SK-N-SH treated with all-trans-retinoic acid at 6 μM for 48 hours (cell line): ENCODE measurements around the gene RPA3.

ENCODE experiments used
- ATAC-seq: fragments of 200-7000 bp; cut with Tn5 transposase; 3 replicates; pipeline ENCODE4 v1.9.1; 2020; ENCODE audit warnings: mild to moderate bottlenecking, moderate library complexity
- ARNTL ChIP-seq: fragments of 450-650 bp; formaldehyde crosslinking; IDR thresholded peaks from 2 replicates; pipeline ENCODE4 v1.5.0; 2020; ENCODE audit warnings: low read depth, mild to moderate bottlenecking, moderate library complexity, borderline replicate concordance
- BACH2 ChIP-seq: fragments of 250-450 bp; sonication (Bioruptor Pico); IDR thresholded peaks from 2 replicates; pipeline ENCODE4 v1.9.0; 2021; ENCODE audit warnings: mild to moderate bottlenecking, borderline replicate concordance
- CREB5 ChIP-seq: fragments of 250-450 bp; sonication (Bioruptor Pico); IDR thresholded peaks from 2 replicates; pipeline ENCODE4 v1.5.1; 2020; ENCODE audit warnings: low read depth, mild to moderate bottlenecking, moderate library complexity
- CSDC2 ChIP-seq: fragments of 250-450 bp; sonication (Bioruptor Pico); IDR thresholded peaks from 2 replicates; pipeline ENCODE4 v1.5.0; 2020; ENCODE audit warnings: mild to moderate bottlenecking, moderate library complexity
- CSRNP3 ChIP-seq: fragments of 250-450 bp; sonication (Bioruptor Pico); IDR thresholded peaks from 2 replicates; pipeline ENCODE4 v1.5.1; 2021; ENCODE audit warnings: mild to moderate bottlenecking, moderate library complexity
- ESRRG ChIP-seq: fragments of 250-450 bp; sonication (Bioruptor Pico); IDR thresholded peaks from 2 replicates; pipeline ENCODE4 v1.6.1; 2021; ENCODE audit warnings: mild to moderate bottlenecking
- GLIS3 ChIP-seq: fragments of 250-450 bp; sonication (Bioruptor Pico); IDR thresholded peaks from 2 replicates; pipeline ENCODE4 v1.5.0; 2020; ENCODE audit warnings: mild to moderate bottlenecking, moderate library complexity
- ISL1 ChIP-seq: fragments of 250-450 bp; sonication (Bioruptor Pico); IDR thresholded peaks from 2 replicates; pipeline ENCODE4 v2.1.2; 2022; ENCODE audit warnings: mild to moderate bottlenecking, moderate library complexity
- OSR1 ChIP-seq: fragments of 250-450 bp; sonication (Bioruptor Pico); IDR thresholded peaks from 2 replicates; pipeline ENCODE4 v1.8.0; 2022; ENCODE audit warnings: moderate library complexity, mild to moderate bottlenecking, inconsistent platforms
- PATZ1 ChIP-seq: fragments of 250-450 bp; sonication (Bioruptor Pico); IDR thresholded peaks from 2 replicates; pipeline ENCODE4 v1.8.0; 2020; ENCODE audit warnings: mild to moderate bottlenecking, moderate library complexity, borderline replicate concordance
- POU6F1 ChIP-seq: fragments of 250-450 bp; sonication (Bioruptor Pico); IDR thresholded peaks from 2 replicates; pipeline ENCODE4 v1.8.0; 2021; ENCODE audit warnings: low read depth, mild to moderate bottlenecking, moderate library complexity, borderline replicate concordance
- PPARA ChIP-seq: fragments of 250-450 bp; sonication (Bioruptor Pico); IDR thresholded peaks from 2 replicates; pipeline ENCODE4 v1.5.0; 2020; ENCODE audit warnings: mild to moderate bottlenecking, borderline replicate concordance
- RARB ChIP-seq: fragments of 250-450 bp; sonication (Bioruptor Pico); IDR thresholded peaks from 2 replicates; pipeline ENCODE4 v1.8.0; 2021; ENCODE audit warnings: mild to moderate bottlenecking, moderate library complexity
- SNAI2 ChIP-seq: fragments of 250-450 bp; sonication (Bioruptor Pico); IDR thresholded peaks from 2 replicates; pipeline ENCODE4 v1.5.0; 2020; ENCODE audit warnings: mild to moderate bottlenecking, moderate library complexity
- TCF4 ChIP-seq: fragments of 250-450 bp; sonication (Bioruptor Pico); IDR thresholded peaks from 2 replicates; pipeline ENCODE4 v1.8.0; 2021; ENCODE audit warnings: mild to moderate bottlenecking, moderate library complexity, borderline replicate concordance
- TOX ChIP-seq: fragments of 250-450 bp; sonication (Bioruptor Pico); IDR thresholded peaks from 2 replicates; pipeline ENCODE4 v1.8.0; 2021; ENCODE audit warnings: mild to moderate bottlenecking, moderate library complexity, borderline replicate concordance
- TSHZ2 ChIP-seq: fragments of 250-450 bp; sonication (Bioruptor Pico); IDR thresholded peaks from 2 replicates; pipeline ENCODE4 v1.5.0; 2020; ENCODE audit warnings: mild to moderate bottlenecking, moderate library complexity
- ZC3H10 ChIP-seq: fragments of 250-450 bp; sonication (Bioruptor Pico); IDR thresholded peaks from 2 replicates; pipeline ENCODE4 v1.5.1; 2021; ENCODE audit warnings: mild to moderate bottlenecking, moderate library complexity
- ZFP3 ChIP-seq: fragments of 250-450 bp; sonication (Bioruptor Pico); IDR thresholded peaks from 2 replicates; pipeline ENCODE4 v1.5.0; 2020; ENCODE audit warnings: mild to moderate bottlenecking, moderate library complexity
- ZNF565 ChIP-seq: fragments of 450-650 bp; formaldehyde crosslinking; conservative IDR thresholded peaks from 2 replicates; pipeline ENCODE4 v1.5.0; 2020; ENCODE audit warnings: low read depth, mild to moderate bottlenecking, moderate library complexity
- ZNF70 ChIP-seq: fragments of 450-650 bp; formaldehyde crosslinking; IDR thresholded peaks from 2 replicates; pipeline ENCODE4 v1.5.0; 2020; ENCODE audit warnings: mild to moderate bottlenecking, moderate library complexity
- ZNF8 ChIP-seq: fragments of 450-650 bp; formaldehyde crosslinking; IDR thresholded peaks from 2 replicates; pipeline ENCODE4 v1.5.0; 2020; ENCODE audit warnings: mild to moderate bottlenecking, moderate library complexity

The RPA3 gene

GRCh38 chr7:7738177-7738576, 19.8 kb upstream of the RPA3 start (continued):
- TF ChIP-seq ESRRG (CRISPR knock-in tag) (no peak), PPARA (CRISPR knock-in tag) (no peak), CSDC2 (no peak), ZNF70 (CRISPR knock-in tag) (no peak)
- TF ChIP-seq, all 23 proteins: peak for 0

GRCh38 chr7:7737674-7738073, 19.3 kb upstream of the RPA3 start:
- ATAC-seq = no peak
- no peak for TF ChIP-seq CSDC2
- no peak for TF ChIP-seq SNAI2 (CRISPR knock-in tag)
- no peak for TF ChIP-seq TOX (CRISPR knock-in tag)
- no peak for TF ChIP-seq ARNTL (CRISPR knock-in tag)
- no peak for TF ChIP-seq ESRRG (CRISPR knock-in tag)
- TF ChIP-seq TSHZ2 (CRISPR knock-in tag) = no peak
- TF ChIP-seq CSRNP3 (CRISPR knock-in tag) = no peak
- TF ChIP-seq RARB (CRISPR knock-in tag) = no peak
- TF ChIP-seq OSR1 (CRISPR knock-in tag) = no peak
- no peak for TF ChIP-seq GLIS3 (CRISPR knock-in tag)
- no peak for TF ChIP-seq ZFP3 (CRISPR knock-in tag)
- TF ChIP-seq BACH2 (CRISPR knock-in tag) = no peak
- no peak for TF ChIP-seq TCF4 (CRISPR knock-in tag)
- TF ChIP-seq ISL1 = no peak
- no peak for TF ChIP-seq CREB5
- TF ChIP-seq PPARA (CRISPR knock-in tag) = no peak

GRCh38 chr7:7736671-7737070, 18.3 kb upstream of the RPA3 start:
- ATAC-seq = no peak

More at GRCh38 chr7:7736671-7737070, 18.3 kb upstream of the RPA3 start:
- TF ChIP-seq SNAI2 (CRISPR knock-in tag) = no peak
- no peak for TF ChIP-seq ZNF565 (CRISPR knock-in tag)
- TF ChIP-seq ZNF70 (CRISPR knock-in tag) = no peak
- TF ChIP-seq TCF4 (CRISPR knock-in tag) = no peak
- no peak for TF ChIP-seq PATZ1
- no peak for TF ChIP-seq OSR1 (CRISPR knock-in tag)
- no peak for TF ChIP-seq ZNF8 (CRISPR knock-in tag)
- no peak for TF ChIP-seq ZC3H10 (CRISPR knock-in tag)
- no peak for TF ChIP-seq BACH2 (CRISPR knock-in tag)
- TF ChIP-seq TOX (CRISPR knock-in tag) = no peak
- no peak for TF ChIP-seq ZFP3 (CRISPR knock-in tag)
- TF ChIP-seq PPARA (CRISPR knock-in tag) = no peak
- TF ChIP-seq ARNTL (CRISPR knock-in tag) = no peak
- TF ChIP-seq POU6F1 (CRISPR knock-in tag) = no peak
- TF ChIP-seq, all 23 proteins: peak for 0
